Psoas muscle (tissue), 8 donors: ENCODE measurements around the gene MVD. TPM values are rescaled to one million over a fixed set of nuclear protein-coding genes. Genes with fewer than 3 reads are reported as not detected.

Source experiments
- ATAC-seq, 4 donors: fragments of 200-7000 bp; cut with Tn5 transposase; one replicate each; pipeline ENCODE4 v1.9.1; 2020; ENCODE audit warnings: moderate library complexity in 3 of 4, mild to moderate bottlenecking in 2 of 4
- DNase-seq, 2 donors: peaks; one replicate each; pipeline ENCODE4 v3.0.0-alpha.2; 2020
- H3K27ac ChIP-seq: fragments of 200-600 bp; one replicate; pipeline ENCODE4 v1.8.0; 2022
- H3K27me3 ChIP-seq, 3 donors: fragments of 200-600 bp in 1 of 3; one replicate each; pipeline versions ENCODE4 v1.6.1 to v1.8.0; 2013 to 2022; ENCODE audit warnings: low read length in 2 of 3, mild to moderate bottlenecking in 2 of 3, moderate library complexity in 1 of 3; ENCODE audit not compliant: insufficient read depth in 3 of 3
- H3K36me3 ChIP-seq, 2 donors: fragments of 200-600 bp in 1 of 2; one replicate each; pipeline versions ENCODE4 v1.6.1 to v1.8.0; 2013 to 2022; ENCODE audit warnings: low read depth in 1 of 2, mild to moderate bottlenecking in 1 of 2, moderate library complexity in 1 of 2; ENCODE audit not compliant: insufficient read depth in 1 of 2
- H3K4me1 ChIP-seq: fragments of 200-600 bp; one replicate; pipeline ENCODE4 v1.8.0; 2022
- H3K4me3 ChIP-seq: fragments of 200-600 bp; one replicate; pipeline ENCODE4 v1.8.0; 2022; ENCODE audit warnings: mild to moderate bottlenecking
- H3K9me3 ChIP-seq: fragments of 200-600 bp; one replicate; pipeline ENCODE4 v1.8.0; 2022
- CTCF ChIP-seq: fragments of 200-600 bp; IDR thresholded peaks from one replicate; pipeline ENCODE4 v1.8.0; 2022; ENCODE audit warnings: antibody characterized with exemption
- whole genome bisulfite sequencing, 3 donors: extraction: QIAGEN DNeasy Blood & Tissue Kit; methylation state at CpG; one replicate each; pipeline versions ENCODE4 v1.1.6 to v1.1.7; 2013; 5-methylcytosine and 5-hydroxymethylcytosine counted together
- intact Hi-C, 2 donors: fragments of 100-400 bp; cut with DNase I; formaldehyde crosslinking; loops; one replicate each; pipeline versions ENCODE4 v1.11.0 to v1.14.2; 2022
- polyA plus RNA-seq, 3 donors: library from polyadenylated mRNA; stranded (reverse); fragments of 200-250 nt; gene quantifications; one replicate each; pipeline ENCODE4 v1.2.3, GENCODE V29; 2013
- total RNA-seq, 4 donors: library from RNA; stranded (reverse); fragmentation: NEBNext Ultra II Directional in 2 of 4; extraction: Animal tissue kit (Norgen Biotek cat#: 25700) in 2 of 4; gene quantifications; one replicate each; pipeline versions ENCODE4 v1.2.1 to v1.2.4, GENCODE V29; 2021 to 2023
- donor health status: healthy with polysubstance abuse.
- donor health status: DM: no; HTN: no; CAD: no; lungs with moderate emphysema.
- donor health status: Bipolar disorder and iron deficiency.
- donor health status: healthy.
- donor health status: DM: yes; HTN: yes; CAD: no.
- donor health status: DM: no; HTN: no; CAD: no.
- donor health status: DM: no; HTN: no; CAD: no.
- donor health status: DM: yes; HTN: yes; CAD: no.

Gene MVD
- total and polyA plus RNA-seq, 7 donors: 11.7 to 26.8 (median 15.9) TPM

GRCh38 chr16:88703486-88704309 lies 40.8 kb upstream of the MVD start:
- ATAC-seq (no peak), DNase-seq (no peak)
- Histone ChIP-seq H3K36me3 (peaks cover 0 to 33% of the 10 kb centered on the region in 2 donors), H3K4me1 (peaks cover 18% of the 10 kb centered on the region), H3K4me3 (peak overlapping the region; percentile 8), H3K9me3 (no peaks in the 10 kb centered on the region), H3K27ac (peak overlapping the region; percentile 6), H3K27me3 (no peaks in the 10 kb centered on the region)
- no peak for TF ChIP-seq CTCF
- 63 to 69% (median 67%) methylated on average over 20 to 26 of the region's 26 CpGs for WGBS, 3 donors
- intact Hi-C loops: no loop called here

GRCh38 chr16:88702371-88703210 lies 39.7 kb upstream of the MVD start:
- no peak for ATAC-seq
- Histone ChIP-seq H3K9me3 (no peaks in the 10 kb centered on the region), H3K27ac (peak overlapping the region; percentile 23), H3K4me1 (peaks cover 17% of the 10 kb centered on the region), H3K27me3 (no peaks in the 10 kb centered on the region), H3K4me3 (peak overlapping the region; percentile 8), H3K36me3 (peaks cover 0 to 44% of the 10 kb centered on the region in 2 donors)
- intact Hi-C loops: no loop called here
- no peak for DNase-seq
- 79 to 85% (median 85%) methylated on average over 31 of the region's 31 CpGs for WGBS, 3 donors
- TF ChIP-seq CTCF: no peak

GRCh38 chr16:88701581-88702370 lies 38.9 kb upstream of the MVD start:
- ATAC-seq (no peak), DNase-seq (no peak)
- Histone ChIP-seq H3K27me3 (no peaks in the 10 kb centered on the region), H3K4me3 (peak overlapping the region; percentile 38), H3K4me1 (peaks cover 10% of the 10 kb centered on the region), H3K27ac (peak overlapping the region; percentile 23), H3K9me3 (no peaks in the 10 kb centered on the region), H3K36me3 (peaks cover 3 to 52% of the 10 kb centered on the region in 2 donors)
- TF ChIP-seq CTCF: no peak
- intact Hi-C loops: no loop called here
- WGBS, 3 donors: 62 to 72% (median 69%) methylated on average over 29 to 30 of the region's 30 CpGs

- no peak for TF ChIP-seq CTCF
- peak; percentile 19 to 57 (median 42) for ATAC-seq
- peaks cover 15% of the 10 kb centered on the region for H3K4me1 ChIP-seq
- no peaks in the 10 kb centered on the region for H3K9me3 ChIP-seq
- 69 to 71% (median 70%) methylated on average over 37 to 42 of the region's 42 CpGs for WGBS, 3 donors
- H3K36me3 ChIP-seq: peaks cover 3 to 60% of the 10 kb centered on the region in 2 donors
- H3K27me3 ChIP-seq: no peaks in the 10 kb centered on the region
- peak overlapping the region; percentile 38 for H3K4me3 ChIP-seq
- intact Hi-C loops: no loop called here
- peak overlapping the region; percentile 23 for H3K27ac ChIP-seq
- DNase-seq: peak; percentile 85 to 93
Measured at GRCh38 chr16:88700636-88701482, 38.0 kb upstream of the MVD start.
